B cell (primary cell): ENCODE measurements around the gene SEC14L5. TPM values are rescaled to one million over a fixed set of nuclear protein-coding genes. Genes with fewer than 3 reads are reported as not detected.

ENCODE experiments used
- ATAC-seq: fragments of 200-7000 bp; cut with Tn5 transposase; one replicate; pipeline ENCODE4 v1.10.0; 2021; ENCODE audit warnings: low read depth, mild to moderate bottlenecking, moderate number of reproducible peaks, moderate library complexity
- CTCF ChIA-PET: fragments of 350-600 bp; sonication (Branson Sonifier 250); formaldehyde crosslinking; loops from one replicate; lab custom pipeline; 2021; ENCODE audit warnings: antibody characterized with exemption, inconsistent platforms; lab: Charles Lee
- POLR2A ChIA-PET: fragments of 350-600 bp; sonication (Branson Sonifier 250); formaldehyde crosslinking; loops from one replicate; lab custom pipeline; 2021; ENCODE audit warnings: antibody characterized with exemption; lab: Charles Lee
- DNase-seq: peaks from one replicate; pipeline ENCODE4 v3.0.0; 2013
- H2AFZ ChIP-seq: 2 replicates; pipeline ENCODE4 v1.6.1; 2012; ENCODE audit warnings: mild to moderate bottlenecking, low read depth, low read length; ENCODE audit not compliant: insufficient read depth, poor library complexity, severe bottlenecking
- H3K27ac ChIP-seq, 2 donors: 1 replicate in 1 of 2; 2 replicates in 1 of 2; pipeline ENCODE4 v1.5.1; 2012 to 2013; ENCODE audit warnings: low read length in 2 of 2, mild to moderate bottlenecking in 2 of 2, moderate library complexity in 1 of 2
- H3K27me3 ChIP-seq, 4 experiments: fragments of 200-600 bp in 1 of 4; sonication (generic) in 1 of 4; replicated peaks in 1 of 4; 1 replicate in 2 of 4; 2 replicates in 2 of 4; pipeline versions ENCODE4 v1.6.1 to v1.7.0; 2013 to 2016; ENCODE audit warnings: low read length in 3 of 4, mild to moderate bottlenecking in 2 of 4, mixed read lengths in 1 of 4, moderate library complexity in 1 of 4; ENCODE audit not compliant: insufficient read depth in 4 of 4, control insufficient read depth in 3 of 4; ENCODE audit errors: control extremely low read depth in 1 of 4
- H3K36me3 ChIP-seq, 2 experiments: replicated peaks in 1 of 2; 1 replicate in 1 of 2; 2 replicates in 1 of 2; pipeline versions ENCODE4 v1.6.1 to v1.7.1; 2013; ENCODE audit warnings: low read length in 1 of 2; ENCODE audit not compliant: insufficient read depth in 2 of 2, control insufficient read depth in 1 of 2; ENCODE audit errors: control extremely low read depth in 1 of 2, extremely low read depth in 1 of 2
- H3K4me1 ChIP-seq, 2 donors: fragments of 200-600 bp in 1 of 2; sonication (generic) in 1 of 2; 1 replicate in 1 of 2; 2 replicates in 1 of 2; pipeline versions ENCODE4 v1.5.1 to v1.6.1; 2013 to 2017; ENCODE audit warnings: low read length in 2 of 2; ENCODE audit not compliant: control insufficient read depth in 2 of 2, insufficient read depth in 2 of 2
- H3K4me2 ChIP-seq: replicated peaks from 2 replicates; pipeline ENCODE3; 2012; ENCODE audit warnings: mild to moderate bottlenecking, low read depth, low read length; ENCODE audit not compliant: poor library complexity, severe bottlenecking
- H3K4me3 ChIP-seq, 5 experiments: fragments of 200-600 bp in 1 of 5; sonication (generic) in 1 of 5; 1 replicate in 3 of 5; 2 replicates in 2 of 5; pipeline versions ENCODE4 v1.5.1 to v1.7.0; 2011 to 2016; ENCODE audit warnings: low read length in 4 of 5, mild to moderate bottlenecking in 4 of 5, low read depth in 2 of 5, control low read depth in 1 of 5, moderate library complexity in 1 of 5; ENCODE audit not compliant: insufficient read depth in 1 of 5; ENCODE audit errors: control extremely low read depth in 1 of 5, extremely low read depth in 1 of 5
- H3K79me2 ChIP-seq: fragments of 200-600 bp; sonication (generic); one replicate; pipeline ENCODE4 v1.6.0; 2016; ENCODE audit warnings: low read length; ENCODE audit not compliant: control insufficient read depth, insufficient read depth
- H3K9ac ChIP-seq: fragments of 200-600 bp; sonication (generic); 2 replicates; pipeline ENCODE4 v1.6.1; 2017; ENCODE audit warnings: mild to moderate bottlenecking, low read length, moderate library complexity
- H3K9me3 ChIP-seq, 3 donors: one replicate each; pipeline versions ENCODE4 v1.6.1 to v1.7.1; 2013; ENCODE audit warnings: low read length in 2 of 3; ENCODE audit not compliant: control insufficient read depth in 2 of 3, insufficient read depth in 1 of 3; ENCODE audit errors: control extremely low read depth in 1 of 3
- H4K20me1 ChIP-seq: 2 replicates; pipeline ENCODE4 v1.6.0; 2012; ENCODE audit warnings: mild to moderate bottlenecking, low read length; ENCODE audit not compliant: insufficient read depth, control insufficient read depth, poor library complexity, severe bottlenecking
- H3K27ac Mint-ChIP-seq: one replicate; pipeline ENCODE4 v1.8.0; 2021; ENCODE audit warnings: mixed read lengths
- H3K27me3 Mint-ChIP-seq: one replicate; pipeline ENCODE4 v1.8.0; 2021; ENCODE audit warnings: mixed read lengths
- H3K4me1 Mint-ChIP-seq: one replicate; pipeline ENCODE4 v1.8.0; 2021; ENCODE audit warnings: mixed read lengths
- H3K4me3 Mint-ChIP-seq: one replicate; pipeline ENCODE4 v1.8.0; 2021; ENCODE audit warnings: mixed read lengths
- H3K9me3 Mint-ChIP-seq: one replicate; pipeline ENCODE4 v1.8.0; 2022; ENCODE audit warnings: mixed read lengths; ENCODE audit not compliant: insufficient read depth
- EZH2 ChIP-seq: IDR thresholded peaks from 2 replicates; pipeline ENCODE4 v1.6.1; 2012; ENCODE audit warnings: borderline replicate concordance, low read depth, mild to moderate bottlenecking, moderate library complexity, low read length; ENCODE audit not compliant: insufficient read depth, poor library complexity, severe bottlenecking
- WGBS: methylation state at CpG from one replicate; pipeline ENCODE4 v1.1.5; 2013; ENCODE audit warnings: missing lambda C conversion rate; ENCODE audit not compliant: insufficient coverage; 5-methylcytosine and 5-hydroxymethylcytosine counted together
- intact Hi-C: fragments of 100-400 bp; cut with micrococcal nuclease; formaldehyde crosslinking; loops from one replicate; pipeline ENCODE4 v1.10.0; 2022
- polyA plus RNA-seq: library from polyadenylated mRNA; depleted of rRNA; stranded (reverse); fragments of >200 nt; gene quantifications from 2 replicates; pipeline ENCODE4 v1.2.3, GENCODE V29; 2012
- total RNA-seq, 2 donors: library from RNA; stranded (reverse); fragments of 120-200 nt in 1 of 2; gene quantifications; 1 replicate in 1 of 2; 2 replicates in 1 of 2; pipeline versions ENCODE4 v1.2.3 to v1.2.4, GENCODE V29; 2013 to 2022
- TF ChIP-seq, protein P1 (sequence below): fragments of 200-600 bp; IDR thresholded peaks from one replicate; pipeline ENCODE4 v1.8.0; 2022; ENCODE audit warnings: antibody characterized with exemption, mild to moderate bottlenecking

SEC14L5 gene
- total and polyA plus RNA-seq, 2 donors (not counting 1 experiment from before 2014, with no cell fraction given) = not detected

DNA sequence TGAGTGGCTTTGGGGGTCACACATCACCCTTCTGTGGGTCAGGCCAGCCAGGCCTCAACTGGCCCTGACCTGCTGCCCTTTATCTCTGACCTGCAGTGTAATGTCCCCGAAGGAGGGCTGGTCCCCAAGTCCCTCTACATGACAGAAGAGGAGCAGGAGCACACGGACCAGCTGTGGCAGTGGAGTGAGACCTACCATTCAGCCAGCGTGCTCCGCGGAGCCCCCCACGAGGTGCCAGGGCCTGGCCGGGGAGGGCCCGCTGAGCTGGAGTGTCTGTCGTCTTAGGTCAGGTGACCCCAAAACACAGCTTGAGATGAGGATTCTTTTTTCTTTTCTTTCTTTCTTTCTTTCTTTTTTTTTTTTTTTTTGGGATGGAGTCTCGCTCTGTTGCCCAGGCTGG is 49.1 kb downstream of the SEC14L5 start:
- H3K4me3 Mint-ChIP-seq = no peak overlapping the region
- TF ChIP-seq EZH2 = no peak
- TF ChIP-seq, protein P1, sequence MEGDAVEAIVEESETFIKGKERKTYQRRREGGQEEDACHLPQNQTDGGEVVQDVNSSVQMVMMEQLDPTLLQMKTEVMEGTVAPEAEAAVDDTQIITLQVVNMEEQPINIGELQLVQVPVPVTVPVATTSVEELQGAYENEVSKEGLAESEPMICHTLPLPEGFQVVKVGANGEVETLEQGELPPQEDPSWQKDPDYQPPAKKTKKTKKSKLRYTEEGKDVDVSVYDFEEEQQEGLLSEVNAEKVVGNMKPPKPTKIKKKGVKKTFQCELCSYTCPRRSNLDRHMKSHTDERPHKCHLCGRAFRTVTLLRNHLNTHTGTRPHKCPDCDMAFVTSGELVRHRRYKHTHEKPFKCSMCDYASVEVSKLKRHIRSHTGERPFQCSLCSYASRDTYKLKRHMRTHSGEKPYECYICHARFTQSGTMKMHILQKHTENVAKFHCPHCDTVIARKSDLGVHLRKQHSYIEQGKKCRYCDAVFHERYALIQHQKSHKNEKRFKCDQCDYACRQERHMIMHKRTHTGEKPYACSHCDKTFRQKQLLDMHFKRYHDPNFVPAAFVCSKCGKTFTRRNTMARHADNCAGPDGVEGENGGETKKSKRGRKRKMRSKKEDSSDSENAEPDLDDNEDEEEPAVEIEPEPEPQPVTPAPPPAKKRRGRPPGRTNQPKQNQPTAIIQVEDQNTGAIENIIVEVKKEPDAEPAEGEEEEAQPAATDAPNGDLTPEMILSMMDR = no peak
- H3K27me3 Mint-ChIP-seq = peaks cover 32% of the 10 kb centered on the region
- H3K4me2 ChIP-seq = no peak overlapping the region
- intact Hi-C loops = no loop called here
- DNase-seq (no peak), ATAC-seq (no peak)
- H3K27me3 ChIP-seq = peaks cover 0 to 8% (median 0%) of the 10 kb centered on the region in 4 experiments
- no peaks in the 10 kb centered on the region for H3K9me3 Mint-ChIP-seq
- no peak overlapping the region for H3K9ac ChIP-seq
- no peaks in the 10 kb centered on the region for H3K79me2 ChIP-seq
- H3K4me1 Mint-ChIP-seq = no peaks in the 10 kb centered on the region
- H3K9me3 ChIP-seq = no peaks in the 10 kb centered on the region
- ChIA-PET POLR2A (no interaction called here), CTCF (no interaction called here)
- H2AFZ ChIP-seq = no peak overlapping the region
- no peaks in the 10 kb centered on the region for H3K4me1 ChIP-seq
- H4K20me1 ChIP-seq = no peaks in the 10 kb centered on the region
- no peak overlapping the region for H3K4me3 ChIP-seq
- no peak overlapping the region for H3K27ac ChIP-seq
- H3K36me3 ChIP-seq = no peaks in the 10 kb centered on the region
- no peak overlapping the region for H3K27ac Mint-ChIP-seq
- 95% methylated on average over 5 of the region's 10 CpGs for WGBS

DNA sequence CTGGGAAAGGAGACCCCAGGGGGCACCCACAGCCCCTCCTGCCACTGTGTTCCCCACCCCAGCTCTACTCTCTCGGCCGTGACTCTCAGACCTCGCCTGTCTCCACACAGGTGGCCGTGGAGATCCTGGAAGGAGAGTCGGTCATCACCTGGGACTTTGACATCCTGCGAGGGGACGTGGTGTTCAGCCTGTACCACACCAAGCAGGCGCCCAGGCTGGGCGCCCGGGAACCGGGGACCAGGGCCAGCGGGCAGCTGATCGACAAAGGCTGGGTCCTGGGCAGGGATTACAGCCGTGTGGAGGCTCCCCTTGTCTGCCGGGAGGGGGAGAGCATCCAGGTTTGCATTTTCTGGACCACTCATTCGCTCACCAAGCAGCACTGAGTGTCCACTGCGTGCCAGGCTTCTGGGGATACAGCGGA is 50.2 kb downstream of the SEC14L5 start:
- Histone ChIP-seq H3K9me3 (no peaks in the 10 kb centered on the region), H3K79me2 (no peaks in the 10 kb centered on the region), H3K27me3 (peaks cover 0 to 8% (median 0%) of the 10 kb centered on the region in 4 experiments), H3K27ac (no peak overlapping the region), H3K4me1 (no peaks in the 10 kb centered on the region), H4K20me1 (no peaks in the 10 kb centered on the region), H3K4me2 (no peak overlapping the region), H3K9ac (no peak overlapping the region), H2AFZ (no peak overlapping the region), H3K36me3 (no peaks in the 10 kb centered on the region), H3K4me3 (no peak overlapping the region)
- H3K4me1 Mint-ChIP-seq = no peaks in the 10 kb centered on the region
- H3K4me3 Mint-ChIP-seq = no peak overlapping the region
- intact Hi-C loops = no loop called here
- H3K27ac Mint-ChIP-seq = no peak overlapping the region
- peaks cover 30% of the 10 kb centered on the region for H3K27me3 Mint-ChIP-seq
- ATAC-seq (no peak), DNase-seq (no peak)
- H3K9me3 Mint-ChIP-seq = no peaks in the 10 kb centered on the region
- ChIA-PET CTCF (no interaction called here), POLR2A (no interaction called here)
- TF ChIP-seq EZH2 = no peak
- TF ChIP-seq, protein P1 = no peak
- WGBS = 83% methylated on average over 18 of the region's 18 CpGs
